NK-92 treated with Interleukin-12 subunit alpha and Interleukin-12 subunit beta, amount 100 ng/mL, for 24 hours (cell line): Measurements from ENCODE around the gene ALS2CL.
"Not testable (repeated sequence)": the region's sequence is repeated elsewhere in the genome, so short reads cannot be mapped to it uniquely, and the experiment has no call there.

Source experiments
- DNase-seq: peaks from one replicate; lab custom pipeline; 2025; lab: John Stamatoyannopoulos, UW

Gene ALS2CL, protein sequence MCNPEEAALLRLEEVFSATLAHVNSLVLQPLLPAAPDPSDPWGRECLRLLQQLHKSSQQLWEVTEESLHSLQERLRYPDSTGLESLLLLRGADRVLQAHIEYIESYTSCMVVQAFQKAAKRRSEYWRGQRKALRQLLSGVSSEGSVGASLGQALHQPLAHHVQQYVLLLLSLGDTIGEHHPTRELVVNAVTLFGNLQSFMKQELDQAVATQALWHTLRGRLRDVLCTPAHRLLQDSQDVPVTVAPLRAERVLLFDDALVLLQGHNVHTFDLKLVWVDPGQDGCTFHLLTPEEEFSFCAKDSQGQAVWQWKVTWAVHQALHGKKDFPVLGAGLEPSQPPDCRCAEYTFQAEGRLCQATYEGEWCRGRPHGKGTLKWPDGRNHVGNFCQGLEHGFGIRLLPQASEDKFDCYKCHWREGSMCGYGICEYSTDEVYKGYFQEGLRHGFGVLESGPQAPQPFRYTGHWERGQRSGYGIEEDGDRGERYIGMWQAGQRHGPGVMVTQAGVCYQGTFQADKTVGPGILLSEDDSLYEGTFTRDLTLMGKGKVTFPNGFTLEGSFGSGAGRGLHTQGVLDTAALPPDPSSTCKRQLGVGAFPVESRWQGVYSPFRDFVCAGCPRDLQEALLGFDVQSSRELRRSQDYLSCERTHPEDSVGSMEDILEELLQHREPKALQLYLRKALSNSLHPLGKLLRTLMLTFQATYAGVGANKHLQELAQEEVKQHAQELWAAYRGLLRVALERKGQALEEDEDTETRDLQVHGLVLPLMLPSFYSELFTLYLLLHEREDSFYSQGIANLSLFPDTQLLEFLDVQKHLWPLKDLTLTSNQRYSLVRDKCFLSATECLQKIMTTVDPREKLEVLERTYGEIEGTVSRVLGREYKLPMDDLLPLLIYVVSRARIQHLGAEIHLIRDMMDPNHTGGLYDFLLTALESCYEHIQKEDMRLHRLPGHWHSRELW

DNA sequence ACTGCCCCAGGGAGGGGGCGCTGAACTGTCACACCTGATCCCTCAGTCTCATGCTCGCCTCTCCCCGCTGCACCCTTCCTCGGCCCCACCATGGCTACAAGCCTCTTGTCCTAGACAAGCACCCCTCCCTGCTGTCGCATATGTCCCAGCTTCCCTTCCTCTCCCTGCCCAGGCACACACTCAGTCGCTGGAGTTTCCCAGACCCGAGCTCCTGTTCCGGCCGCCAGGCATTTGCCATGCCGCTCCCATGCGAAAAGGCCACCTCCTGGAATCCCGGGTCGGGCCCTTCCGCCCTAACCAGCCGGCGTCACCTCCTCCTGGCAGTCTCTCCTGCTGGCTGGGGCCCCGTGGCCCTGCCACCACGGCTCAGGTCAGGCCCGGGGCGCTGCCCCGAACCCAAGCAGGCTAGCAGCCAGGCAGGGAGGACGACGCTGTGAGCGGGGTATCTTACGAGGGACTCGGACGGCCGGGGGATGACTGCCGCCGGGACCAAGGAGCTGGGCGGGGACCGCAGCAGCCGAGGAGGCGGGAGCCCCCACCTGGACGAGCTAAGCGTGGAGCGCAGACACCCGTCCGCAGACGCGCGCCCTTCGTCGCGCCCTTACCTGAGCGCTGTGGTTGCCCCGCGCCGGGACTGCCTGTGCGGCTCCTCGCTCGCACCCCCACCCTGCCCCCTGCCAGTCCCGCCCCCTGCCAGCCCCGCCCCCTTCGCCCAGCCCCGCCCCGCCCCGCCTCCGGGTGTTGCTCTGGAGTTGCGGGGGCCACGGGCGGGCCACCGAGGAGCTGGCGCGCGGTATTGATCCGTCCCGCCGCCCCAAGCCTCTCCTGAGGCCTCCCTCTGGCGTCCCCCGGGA lies at the start of gene ALS2CL:
Gene ALS2CL (minus strand): TSS at position 642 of the 854 bp plus-strand sequence. CDS start 4,239 bp downstream, outside the sequence.
- DNase-seq, result no peak

- no peak for DNase-seq
These were observed 49.6 kb upstream of the ALS2CL start for GRCh38 chr3:46742992-46743585.

GRCh38 chr3:46739565-46739964 lies 46.1 kb upstream of the ALS2CL start:
- not testable (repeated sequence) for DNase-seq

DNA sequence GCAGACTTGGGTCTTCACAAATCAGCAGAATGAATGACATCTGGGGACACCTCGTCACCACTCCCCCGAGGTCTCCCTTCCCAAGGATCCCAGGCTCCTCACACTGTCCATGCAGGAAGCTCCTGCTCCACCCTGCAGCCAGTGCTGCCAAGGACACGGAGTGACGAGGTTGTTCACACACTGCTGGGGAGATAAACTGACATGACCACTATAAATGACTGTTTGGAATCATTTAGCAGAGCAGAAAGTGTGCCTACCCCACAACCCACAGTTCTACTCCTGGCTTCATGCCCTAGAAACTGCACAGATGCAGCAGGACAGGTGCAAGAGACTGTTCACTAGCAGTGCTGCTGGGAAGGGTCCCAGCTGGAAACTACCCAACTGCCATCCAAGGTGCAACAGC lies 43.9 kb upstream of the ALS2CL start:
- DNase-seq, result no peak

- DNase-seq, result no peak
These were observed 42.8 kb upstream of the ALS2CL start for GRCh38 chr3:46736006-46736872.

GRCh38 chr3:46734773-46735172 lies 41.3 kb upstream of the ALS2CL start:
- no peak for DNase-seq

- no peak for DNase-seq
These were observed 39.7 kb upstream of the ALS2CL start for GRCh38 chr3:46733026-46733800.

DNA sequence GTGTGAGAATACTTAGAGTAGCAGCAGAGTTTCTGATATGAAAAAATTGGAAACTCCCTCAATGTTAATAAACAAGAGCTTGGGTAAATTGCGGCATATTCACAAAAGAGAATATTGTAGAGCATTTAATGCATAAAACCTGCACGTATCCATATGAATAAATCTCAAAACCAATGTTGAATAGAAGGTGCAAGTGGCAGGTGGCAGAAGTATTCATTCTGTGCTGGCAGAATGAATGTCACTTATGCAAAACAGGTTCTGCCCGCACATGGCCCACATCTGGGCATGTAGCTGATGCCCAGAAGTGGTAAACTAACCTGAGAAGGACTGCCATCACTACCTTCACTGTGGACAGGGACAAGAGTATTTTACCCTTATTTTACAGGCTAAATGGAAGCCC lies 38.3 kb upstream of the ALS2CL start:
- DNase-seq, result no peak

- no peak for DNase-seq
These were observed 37.3 kb upstream of the ALS2CL start for GRCh38 chr3:46730819-46731218.

DNA sequence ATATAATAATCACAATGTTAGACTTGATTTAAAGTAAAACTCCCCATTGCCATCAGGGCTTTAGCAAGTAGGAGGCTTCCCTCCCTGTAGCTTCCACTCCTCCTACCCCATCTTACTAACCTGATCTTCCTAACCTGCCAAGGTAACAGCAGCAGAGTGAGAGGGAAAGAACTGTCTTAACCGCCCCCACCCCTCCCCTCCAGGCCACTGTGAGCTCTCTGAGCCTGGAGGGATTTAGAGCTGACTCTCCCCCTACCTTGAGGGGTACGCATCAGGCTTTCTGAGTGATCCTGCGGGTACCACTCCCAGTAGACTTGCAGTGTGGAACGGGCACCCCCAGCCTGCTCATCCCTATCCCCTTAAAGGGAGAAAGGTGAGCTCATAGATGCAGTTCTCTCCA lies 35.6 kb upstream of the ALS2CL start:
- DNase-seq, result no peak

GRCh38 chr3:46725621-46726314 lies 32.3 kb upstream of the ALS2CL start:
- no peak for DNase-seq

GRCh38 chr3:46724424-46724823 lies 30.9 kb upstream of the ALS2CL start:
- no peak for DNase-seq

DNA sequence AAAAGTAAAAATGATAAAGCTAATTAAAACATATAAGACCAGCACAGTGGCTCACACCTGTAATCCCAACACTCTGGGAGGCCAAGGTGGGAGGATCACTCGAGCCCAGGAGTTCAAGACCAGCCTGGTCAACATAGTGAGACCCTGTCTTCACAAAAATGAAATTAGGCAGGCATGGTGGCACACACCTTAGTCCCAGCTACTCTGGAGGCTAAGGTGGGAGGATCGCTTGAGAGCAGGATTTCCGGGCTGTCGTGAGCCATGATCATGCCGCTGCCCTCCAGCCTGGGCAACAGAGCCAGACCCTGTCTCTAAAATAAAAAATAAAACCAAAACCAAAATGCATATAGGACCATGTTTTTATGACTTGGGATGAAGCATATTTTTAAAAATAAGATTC lies 29.0 kb upstream of the ALS2CL start:
- no peak for DNase-seq

DNA sequence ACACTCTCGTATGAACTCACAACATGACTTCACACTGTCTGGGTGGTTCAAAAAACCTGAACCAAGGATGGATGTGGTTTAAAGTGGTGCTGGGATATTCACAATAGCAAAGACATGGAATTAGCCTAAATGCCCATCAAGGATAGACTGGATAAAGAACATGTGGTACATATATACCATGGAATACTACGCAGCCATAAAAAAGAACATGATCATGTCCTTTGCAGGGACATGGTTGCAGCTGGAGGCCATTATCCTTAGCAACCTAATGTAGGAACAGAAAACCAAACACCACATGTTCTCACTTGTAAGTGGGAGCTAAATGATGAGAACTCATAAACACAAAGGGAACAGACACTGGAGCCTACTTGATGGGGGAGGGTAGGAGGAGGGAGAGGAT lies 27.5 kb upstream of the ALS2CL start:
- DNase-seq, result no peak

DNA sequence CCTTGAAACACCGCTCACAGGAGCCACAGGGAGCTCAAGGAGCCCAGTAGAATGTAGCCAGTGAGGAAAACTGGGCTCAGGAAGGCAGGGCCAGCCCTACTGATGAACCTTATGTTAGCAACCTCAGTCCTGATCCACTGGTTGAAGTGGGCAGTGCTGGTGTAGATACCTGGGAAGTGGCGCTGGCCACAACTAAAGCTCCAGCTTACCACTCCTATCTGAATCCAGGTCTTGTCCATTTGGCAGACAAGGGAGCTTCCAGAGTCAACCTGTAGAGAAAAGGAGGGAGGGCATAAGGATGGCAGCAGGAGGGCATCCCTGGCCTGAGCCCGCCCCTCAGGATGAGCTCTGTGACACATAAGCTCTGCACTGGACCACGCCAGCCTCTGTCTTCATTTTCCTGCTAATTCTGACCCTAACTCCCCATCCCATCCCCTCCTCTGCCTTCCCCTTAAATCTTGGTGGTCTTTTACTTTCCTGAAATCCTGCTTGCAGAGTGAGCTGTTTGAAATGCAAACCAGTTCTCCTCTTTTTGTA lies 26.3 kb upstream of the ALS2CL start:
- DNase-seq, result no peak

- no peak for DNase-seq
These were observed 25.6 kb upstream of the ALS2CL start for GRCh38 chr3:46719044-46719565.

DNA sequence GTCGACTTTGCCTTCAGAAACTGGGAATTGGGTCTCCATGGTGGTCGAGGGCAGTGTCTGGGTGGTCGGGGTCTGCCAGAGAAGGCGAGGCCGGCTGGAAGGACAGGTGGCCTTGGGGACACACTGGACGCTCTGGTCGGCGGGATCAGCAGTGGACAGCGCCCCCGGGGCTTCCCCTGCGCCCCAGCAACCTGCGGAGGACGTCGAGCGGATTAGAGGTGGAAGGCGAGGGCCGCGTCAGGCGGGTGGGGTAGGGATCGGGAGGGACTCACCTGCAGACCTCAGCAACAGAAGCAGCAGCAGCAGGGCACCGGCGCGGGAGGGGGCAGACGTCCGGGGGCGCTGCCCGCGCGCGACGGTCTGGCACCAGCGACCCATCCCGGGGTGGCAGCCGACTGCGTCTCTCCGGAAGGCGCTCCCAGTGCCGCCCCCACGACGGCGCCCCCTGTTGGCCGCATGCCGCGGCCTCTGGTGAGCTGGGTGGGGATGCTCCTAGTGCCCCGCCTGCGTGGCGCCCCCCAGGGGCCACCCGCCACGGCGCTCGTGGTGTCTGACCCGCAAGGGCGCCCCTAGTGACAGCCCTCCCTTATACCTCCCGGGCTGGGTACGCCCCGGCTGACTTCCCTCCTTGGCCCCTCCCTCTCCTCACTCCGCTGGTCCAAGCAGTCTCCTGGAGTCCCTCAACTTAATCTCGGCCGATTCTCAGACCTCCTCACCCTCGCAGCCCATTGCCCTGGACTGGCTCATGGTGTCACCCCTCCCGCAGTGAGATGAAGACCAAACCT lies 24.2 kb upstream of the ALS2CL start, which contains the start of gene PRSS50:
Gene PRSS50 (minus strand): TSS at position 423 of the 785 bp plus-strand sequence. CDS start 45 bp downstream, at position 378.
- DNase-seq, result no peak
